Measurements from ENCODE around the gene HAUS3.

Gene HAUS3

DNA sequence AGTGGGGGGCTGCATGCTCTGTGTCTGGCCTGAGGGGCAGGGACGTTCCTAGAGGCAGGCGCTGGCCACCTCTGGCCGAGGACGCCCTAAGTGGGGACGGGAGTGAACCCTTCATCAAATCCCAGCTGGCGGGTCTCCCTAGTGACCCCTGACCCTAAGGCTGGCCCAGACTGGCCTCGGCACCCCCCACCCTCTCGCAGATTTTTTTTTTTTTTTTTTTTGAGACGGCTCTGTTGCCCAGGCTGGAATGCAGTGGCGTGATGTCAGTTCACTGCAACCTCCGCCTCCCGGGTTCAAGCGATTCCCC is 21.0 kb upstream of the HAUS3 start:
- no peak for DNase-seq

DNA sequence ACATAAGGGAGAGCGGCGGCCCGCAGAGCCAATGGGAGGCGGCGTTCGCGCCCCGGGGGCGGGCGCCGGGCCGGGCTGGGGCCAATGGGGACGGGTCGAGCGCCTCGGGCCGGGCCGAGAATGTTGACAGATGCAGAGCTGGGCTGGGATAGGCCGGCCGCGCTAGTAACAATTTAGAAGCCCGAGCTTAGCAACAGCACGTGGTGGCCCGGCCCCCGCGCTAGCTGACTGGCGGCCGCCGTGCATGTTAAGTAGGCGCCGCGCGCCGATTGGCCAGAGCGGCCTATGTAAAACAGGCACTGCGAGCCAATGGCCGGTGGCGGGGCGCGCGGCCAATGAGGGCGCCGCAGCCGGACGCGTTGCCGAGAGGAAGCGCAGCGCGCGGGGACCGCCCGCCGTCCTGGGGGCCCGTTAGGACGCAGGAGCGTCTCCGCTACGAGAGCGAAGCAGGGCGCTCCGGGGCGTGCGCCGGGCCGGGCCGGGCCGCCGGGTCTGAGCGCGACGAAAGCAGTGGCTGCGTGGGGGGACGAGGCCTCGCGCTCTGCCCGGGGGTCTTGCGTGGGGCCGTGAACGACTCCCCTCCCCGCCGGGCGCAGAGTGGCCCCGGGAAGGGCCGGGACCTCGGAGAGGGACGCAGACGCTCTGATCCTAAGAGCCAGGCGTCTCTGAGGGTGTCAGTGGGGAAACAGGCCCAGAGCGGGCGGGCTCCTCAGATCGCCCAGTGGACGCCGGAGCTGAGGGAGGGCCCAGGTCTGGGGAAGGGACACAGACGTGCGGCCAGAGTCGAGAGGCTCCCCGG is 20.4 kb upstream of the HAUS3 start:
- DNase-seq: peak; percentile 99 to 100 (median 99)

DNA sequence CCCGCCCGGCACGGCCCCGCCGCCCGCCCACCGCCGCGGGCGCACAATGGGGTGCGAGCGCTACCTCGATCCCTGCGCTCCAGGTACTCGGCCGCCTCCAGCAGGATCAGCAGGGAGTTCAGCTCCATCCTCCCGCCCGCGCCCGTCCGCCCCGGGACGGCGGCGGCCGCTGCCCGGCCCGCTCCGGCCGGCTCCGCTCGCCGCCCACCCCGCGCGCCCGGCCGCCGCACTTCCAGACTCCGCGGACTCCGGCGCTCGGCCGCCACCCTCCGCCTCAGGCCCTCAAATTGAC is 19.9 kb upstream of the HAUS3 start, which contains the start of gene MXD4:
MXD4 (minus strand) TSS at position 257 of the 292 bp plus-strand sequence; CDS start at position 128, 129 bp downstream.
- no peak for DNase-seq

DNA sequence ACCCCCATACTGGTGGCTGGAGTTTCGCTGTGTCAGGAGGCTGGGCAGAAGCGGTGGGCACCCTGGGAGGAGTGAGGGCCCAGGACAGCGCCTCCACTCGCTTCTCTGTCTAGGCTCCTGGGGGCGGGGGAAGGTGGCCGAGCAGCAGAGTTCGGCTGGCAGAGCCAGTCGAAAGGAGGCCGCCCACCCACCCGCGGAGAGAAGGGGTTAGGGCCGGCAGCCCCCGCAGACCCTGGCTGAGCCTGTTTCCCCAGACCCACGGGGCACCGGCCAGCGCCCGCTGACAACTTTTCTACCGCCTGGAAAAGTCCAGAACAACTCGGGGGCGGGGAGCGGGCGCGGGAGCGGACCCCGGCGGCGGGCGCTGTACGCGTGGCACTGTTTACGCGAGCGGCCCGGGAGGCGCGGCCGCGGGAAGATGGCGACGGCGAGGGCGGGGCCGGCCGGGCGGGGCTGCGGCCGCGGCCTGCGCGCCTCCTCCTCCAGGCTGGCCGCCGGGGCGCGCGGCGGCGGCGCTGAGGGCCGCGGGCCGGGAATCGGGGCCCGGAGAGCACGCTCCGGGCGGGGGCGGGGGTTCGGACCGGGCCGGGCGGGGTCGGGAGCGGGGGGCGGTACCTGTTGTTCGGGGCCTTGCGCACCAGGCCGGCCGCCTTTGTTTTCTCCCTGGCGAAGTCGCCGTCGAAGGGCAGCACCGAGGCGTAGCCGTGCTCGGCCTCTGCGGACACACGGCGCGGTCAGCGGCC is 19.4 kb upstream of the HAUS3 start:
- DNase-seq: peak; percentile 41 to 56 (median 47)

DNA sequence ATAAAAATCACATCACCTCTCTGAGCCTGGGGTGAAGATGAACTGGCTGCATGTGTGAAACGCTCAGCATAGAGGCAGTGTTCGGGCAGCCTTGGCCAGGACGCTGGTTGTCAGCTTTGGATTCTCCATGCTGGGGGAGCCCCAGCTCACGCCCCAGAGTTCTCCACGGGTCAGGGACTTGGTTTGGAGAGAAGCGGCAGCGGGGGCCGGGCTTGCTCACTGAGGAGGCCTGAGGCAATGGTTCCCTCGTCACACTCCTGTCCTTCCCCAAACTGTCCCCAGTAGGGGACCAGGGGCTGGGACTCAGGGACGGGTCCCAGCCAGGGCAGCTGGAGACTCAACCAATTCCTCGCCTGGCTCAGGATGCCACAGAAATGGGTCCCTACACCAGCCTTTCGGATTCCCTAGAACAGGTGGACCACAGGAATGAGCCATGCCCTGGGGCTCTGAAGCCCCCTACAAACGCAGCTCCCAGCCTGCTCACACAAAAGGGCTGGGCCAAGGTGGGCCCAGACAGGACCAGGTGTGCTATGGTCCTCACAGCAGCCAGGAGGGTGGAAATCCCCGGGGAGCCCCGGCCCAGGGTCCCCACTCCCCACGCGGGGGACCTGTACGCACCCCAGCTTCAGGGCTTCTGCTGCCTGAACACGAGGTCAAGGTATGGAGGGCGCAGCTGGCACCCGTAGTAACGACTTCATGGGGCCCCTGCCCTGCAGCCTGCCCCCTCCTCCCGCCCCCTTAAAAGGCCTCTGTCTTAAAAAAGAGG is 18.6 kb upstream of the HAUS3 start:
- DNase-seq: no peak

DNA sequence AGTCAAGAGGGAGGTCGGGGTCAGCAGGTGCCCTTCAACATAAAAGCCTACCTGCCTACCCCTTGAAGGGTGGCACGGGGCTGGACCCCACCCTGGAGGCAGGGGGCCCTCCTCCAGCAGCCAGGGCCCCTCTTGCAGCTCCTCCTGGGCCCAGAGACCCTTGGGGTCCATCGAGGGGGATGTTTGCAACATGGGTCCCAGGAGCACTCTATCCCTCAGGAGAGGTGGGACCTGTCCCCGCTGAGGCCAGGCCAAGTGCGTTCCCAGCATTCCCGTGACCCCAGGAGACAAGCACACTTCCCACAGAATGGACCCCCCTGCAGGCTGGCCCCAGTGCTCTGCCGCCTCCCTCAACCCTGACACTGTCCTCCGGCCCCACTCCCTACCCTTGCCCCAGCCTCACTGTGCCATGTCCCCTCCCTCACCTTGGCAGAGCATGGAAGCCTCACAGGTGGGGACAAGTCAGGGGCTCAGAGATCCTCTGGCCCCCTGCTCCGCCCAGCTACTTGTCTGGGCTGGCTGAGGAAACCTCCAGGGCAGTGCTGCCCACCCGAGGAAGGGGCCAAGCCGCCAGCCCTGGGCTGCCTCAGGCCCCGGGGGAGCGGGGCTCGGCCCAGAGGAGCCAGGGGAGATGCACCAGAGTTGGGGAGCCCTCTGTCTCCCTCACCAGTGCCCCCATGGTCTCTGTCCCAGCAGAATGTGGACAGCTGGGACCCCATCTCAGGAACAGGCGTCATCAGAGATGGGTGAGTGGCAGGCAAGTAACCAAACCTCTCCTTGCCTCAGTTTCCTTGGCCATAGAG is 17.8 kb upstream of the HAUS3 start:
- no peak for DNase-seq

DNA sequence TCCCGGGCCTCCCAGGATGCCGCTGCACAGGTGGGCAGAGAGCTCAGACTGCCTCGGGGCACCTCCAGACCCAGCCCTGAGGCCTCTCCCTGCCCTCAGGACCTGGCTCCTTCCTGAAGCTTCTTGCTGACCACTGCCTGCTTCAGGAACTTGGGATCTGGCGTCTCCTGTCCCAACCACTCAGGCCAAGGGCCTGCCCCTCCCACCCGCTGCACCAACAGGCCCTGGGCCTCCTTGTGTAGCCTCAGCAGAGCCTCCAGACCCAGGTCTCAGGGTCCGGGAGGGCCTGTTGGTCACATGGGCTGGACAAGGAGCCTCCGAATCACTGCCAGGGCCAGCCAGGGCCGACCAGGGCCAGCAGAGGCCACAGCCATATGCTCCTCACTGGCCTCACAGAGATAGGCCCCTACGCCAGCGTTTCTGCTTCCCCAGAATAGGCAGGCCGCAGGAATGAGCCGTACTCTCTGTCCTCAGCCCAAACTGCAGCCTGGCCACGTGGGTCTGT is 17.2 kb upstream of the HAUS3 start:
- no peak for DNase-seq

DNA sequence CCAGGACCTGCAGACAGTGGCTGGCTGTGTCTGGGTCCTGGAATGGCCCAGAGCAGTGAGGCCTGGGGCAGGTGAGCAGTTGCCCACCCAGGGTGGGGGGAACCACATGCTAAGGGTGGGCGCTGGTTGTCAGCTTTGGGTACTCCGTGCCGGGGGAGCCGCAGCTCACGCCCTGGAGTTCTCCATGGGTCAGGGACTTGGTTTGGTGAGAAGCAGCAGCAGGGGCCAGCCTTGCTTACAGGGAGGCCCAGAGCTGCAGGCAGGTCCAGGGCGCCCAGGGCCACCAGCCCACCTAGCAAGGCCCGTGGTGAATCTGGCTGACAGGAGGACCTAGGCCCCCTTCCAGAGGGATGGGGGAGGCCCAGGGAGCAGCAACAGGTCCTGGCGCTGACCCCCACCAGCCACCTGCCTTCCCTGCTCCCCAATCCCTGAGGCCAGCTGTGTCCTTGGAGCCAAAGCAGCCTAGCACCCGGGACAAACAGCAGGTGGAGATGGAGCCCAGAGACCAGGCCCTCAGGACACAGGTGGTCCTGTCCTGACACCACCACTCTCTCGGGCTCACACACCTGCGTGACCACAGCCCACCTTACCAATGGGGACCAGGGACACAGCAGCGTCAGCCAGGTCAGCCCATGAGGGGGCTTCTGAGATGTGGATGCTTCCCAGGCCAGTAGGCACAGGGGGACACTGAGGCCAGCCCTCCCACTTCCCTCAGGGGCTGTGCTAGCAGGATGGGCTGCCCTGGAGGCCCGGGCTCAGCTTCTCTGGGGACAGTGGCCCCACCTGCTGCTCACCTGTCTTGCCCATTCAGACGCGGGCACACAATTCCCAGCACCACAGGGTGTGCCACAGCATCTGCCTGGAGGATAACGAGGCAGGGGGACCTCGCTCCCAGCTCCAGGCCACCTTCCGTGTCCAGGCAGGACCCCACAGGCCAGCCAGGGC is 16.4 kb upstream of the HAUS3 start:
- no peak for DNase-seq

DNA sequence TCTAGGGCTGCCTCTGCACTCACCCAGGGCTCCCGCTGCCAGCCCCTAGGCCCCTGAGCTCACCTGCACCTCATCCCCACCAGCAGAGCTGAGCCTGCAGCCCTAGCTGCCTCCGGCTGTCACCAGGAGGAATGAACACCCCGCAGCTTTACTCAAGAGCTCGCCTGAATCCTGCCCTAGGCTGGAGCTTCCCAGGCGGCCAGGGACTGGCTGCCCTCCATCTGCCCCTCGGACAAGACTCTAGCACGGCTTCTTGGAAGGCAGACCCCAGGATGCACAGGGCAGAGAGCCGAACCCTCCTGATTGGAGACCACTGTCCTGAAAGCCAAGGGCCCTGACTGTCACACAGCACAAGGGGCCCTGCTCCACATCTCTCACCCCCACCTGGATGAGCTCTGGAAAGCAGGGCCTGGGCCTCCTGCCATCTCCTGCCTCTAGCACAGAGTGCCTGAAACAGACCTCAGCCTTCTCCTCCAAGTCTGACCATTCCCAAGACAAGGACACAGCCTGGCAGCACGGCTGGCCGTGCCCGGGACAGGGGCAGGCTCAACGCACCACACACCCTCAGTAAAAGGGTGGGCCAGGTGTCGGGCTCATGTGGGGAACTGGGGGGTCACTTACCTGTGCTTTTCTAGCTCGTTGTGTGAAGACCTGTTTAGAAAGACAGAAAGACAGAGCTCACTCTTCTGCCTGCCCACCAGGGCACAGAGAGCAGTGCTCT is 15.6 kb upstream of the HAUS3 start:
- DNase-seq: no peak

DNA sequence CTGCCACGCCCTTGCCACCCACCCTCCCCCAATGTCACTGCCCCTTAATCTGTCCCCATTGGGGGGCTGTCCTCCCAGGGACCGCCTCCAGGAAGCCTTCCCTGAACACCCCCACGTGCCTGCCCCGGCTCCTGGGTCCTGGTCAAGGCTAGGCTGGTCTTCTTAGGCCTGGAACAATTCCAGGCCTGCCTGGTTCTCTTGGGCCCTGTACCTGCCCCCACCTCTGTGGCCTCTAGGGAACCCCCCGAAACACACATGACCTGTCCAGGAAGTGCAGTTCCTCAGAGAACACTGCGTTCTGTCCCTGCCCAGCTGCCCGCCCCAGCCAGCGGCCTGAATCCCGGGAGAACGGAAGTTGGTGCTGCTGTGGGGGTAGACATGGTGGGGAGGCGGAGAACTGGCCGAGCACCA is 14.9 kb upstream of the HAUS3 start:
- DNase-seq: no peak

DNA sequence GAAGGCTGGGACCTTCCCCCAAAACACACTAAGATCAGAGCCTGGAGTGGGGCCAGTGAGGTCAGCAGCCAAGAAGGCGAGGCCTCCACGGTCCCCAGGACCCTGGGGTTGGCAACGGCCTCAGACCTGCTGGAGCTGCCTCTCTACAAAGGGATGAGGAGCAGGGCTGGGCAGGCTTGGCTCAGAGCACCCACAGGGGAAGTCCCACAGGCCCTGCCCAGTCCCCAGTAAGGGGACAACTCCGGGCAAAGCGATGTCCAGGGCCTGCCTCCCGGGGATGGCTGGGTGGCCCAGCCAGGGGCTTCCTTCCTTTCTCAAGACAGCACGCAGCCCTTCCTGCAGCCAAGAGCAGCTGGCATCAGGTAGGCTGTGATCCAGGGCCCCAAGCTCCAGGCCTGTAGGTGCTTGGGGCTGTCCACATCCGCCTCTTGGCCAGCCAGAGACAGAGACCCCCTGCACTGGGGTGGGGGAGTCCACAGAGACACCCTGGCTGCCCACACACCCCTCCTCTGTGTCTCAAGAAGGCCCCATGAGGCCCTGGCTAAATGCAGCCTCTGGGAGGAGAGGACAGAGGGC is 14.3 kb upstream of the HAUS3 start:
- DNase-seq: no peak

DNA sequence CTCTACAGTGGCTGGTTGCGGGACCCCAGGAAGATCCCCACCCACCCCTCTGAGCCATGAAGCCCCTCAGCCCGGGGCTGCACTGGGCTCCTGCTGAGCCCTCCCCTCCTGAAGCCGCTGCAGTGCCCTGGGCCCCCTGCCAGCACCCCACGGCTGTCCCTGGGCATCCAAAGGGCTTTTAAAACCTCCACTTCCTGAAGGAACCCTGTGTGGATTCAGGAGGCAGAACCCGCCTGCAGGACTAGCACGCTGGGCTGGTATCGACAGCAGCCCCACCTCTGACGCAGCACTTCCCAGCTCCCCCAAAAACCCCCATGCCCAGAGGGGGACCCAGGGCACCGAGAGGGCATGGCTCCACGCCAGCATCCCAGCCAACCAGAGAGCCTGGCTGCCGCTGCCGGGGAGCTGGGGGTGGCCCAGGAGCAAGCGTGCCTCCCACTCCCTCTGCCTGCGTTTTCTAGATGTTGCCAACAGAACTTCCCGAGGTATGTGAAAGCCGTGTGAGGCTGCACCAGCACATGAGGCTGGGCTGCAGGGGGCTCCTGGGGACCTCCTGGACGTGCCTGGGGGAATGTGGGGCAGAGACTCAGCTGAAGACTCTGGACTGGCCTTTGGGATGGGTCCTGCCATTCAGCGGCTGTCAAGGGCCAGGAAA is 13.7 kb upstream of the HAUS3 start:
- no peak for DNase-seq

DNA sequence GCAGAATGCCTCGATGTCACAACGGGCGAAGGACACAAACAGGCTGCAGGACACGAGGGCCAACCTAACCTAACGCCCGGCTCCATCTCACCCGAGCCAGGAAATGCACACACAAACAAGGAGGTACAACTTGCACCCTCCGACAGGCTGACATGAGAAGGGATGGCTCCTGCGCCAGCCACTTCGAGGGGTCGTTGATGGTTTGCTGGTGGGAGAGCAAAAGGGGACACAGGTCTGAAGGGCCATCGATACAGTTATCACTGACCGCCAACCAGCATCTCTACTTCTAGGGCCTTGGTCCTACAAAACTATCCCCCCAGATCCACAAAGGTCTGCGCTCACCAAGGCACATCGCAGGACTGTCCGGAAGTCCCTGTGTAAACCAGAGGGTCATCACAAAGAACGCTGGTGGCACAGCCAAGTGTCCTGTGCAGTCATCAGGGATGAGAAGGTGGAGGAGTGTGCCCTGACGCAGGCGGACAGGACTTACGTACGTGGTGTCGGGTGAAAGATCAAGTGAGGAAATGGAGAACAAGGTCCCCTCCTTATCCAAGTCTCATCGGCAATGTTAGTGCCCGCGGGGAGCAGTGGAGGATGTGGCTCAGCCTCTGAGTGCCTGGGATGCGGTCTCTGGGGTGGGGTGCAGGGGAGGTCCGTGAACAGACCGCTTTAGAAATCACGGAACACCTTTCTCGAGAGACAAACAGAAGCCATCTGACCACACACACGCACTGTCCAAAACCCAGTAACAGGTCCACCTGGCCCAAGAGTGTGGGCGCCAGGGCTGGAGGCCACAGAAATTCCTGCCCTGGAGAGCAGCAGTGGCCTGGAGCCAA is 13.0 kb upstream of the HAUS3 start:
- no peak for DNase-seq

DNA sequence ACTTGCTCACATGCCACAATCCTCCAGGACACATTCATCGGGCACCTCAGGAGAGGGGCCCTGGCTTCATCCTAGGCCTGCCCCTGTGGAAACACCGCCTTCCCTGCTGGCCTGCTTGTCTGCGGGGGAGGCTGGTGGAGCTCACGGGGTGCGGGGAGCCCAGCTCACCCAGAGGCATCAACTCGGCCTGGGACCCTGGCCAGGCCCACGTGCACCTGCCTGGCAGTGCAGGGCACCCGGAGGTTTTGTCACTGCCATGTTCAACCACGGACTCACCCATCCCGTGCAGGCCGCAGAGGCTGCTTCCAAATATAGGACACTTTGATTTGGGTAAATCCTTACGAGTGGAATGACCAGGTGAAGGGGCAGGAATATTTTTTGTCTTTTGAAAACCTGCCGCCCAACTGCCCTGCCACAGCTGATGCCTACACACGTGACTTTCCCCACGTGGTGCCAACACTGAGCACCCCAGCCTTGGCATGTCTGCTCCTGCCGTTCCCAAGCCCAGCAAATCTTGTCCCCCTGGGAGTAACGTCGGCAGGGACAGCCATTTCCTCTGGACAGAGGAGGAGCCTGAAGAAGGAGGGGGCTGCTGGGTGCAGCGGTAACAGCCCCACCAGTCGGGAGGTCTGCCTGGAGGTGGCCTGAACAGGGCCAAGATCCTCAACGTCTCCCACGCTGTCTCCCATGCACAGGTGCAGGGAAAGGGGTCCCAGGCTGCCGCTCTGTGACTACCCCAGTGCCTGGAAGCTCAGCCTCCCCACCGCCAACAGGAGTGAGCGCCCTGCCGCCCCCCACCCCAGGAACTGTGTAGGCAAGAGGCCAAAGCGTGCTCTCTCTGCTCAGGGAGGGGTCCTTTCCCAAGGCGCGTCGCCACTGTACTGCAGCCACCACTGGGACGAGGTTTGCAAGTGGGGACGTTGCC is 11.5 kb upstream of the HAUS3 start:
- DNase-seq: no peak

DNA sequence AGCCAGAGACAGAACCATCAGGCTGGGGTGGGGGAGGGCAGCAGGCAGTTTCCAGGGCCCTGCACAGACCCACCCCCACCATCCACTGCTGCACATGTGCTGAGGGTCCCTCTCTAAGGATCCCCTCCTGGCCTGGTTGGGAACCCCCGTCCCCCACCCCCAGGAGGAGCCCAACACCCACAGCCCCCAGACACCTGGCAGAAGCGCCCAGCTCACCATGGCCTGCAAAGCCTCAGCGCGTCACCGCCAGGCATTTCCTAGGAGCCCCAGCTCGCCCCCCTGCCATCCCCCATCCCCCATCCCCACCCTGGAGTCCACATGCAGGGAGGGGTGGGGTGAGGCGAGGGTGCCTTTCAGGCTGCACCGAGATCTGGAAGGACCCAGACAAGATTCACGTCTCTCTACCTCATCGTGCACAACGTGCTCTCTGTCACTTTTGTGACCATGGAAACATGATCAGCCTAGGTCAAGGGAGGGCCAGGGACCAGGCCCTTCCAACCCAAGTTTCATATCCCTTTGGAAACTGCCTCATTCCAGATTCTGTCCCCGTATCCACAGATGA is 10.7 kb upstream of the HAUS3 start:
- no peak for DNase-seq

DNA sequence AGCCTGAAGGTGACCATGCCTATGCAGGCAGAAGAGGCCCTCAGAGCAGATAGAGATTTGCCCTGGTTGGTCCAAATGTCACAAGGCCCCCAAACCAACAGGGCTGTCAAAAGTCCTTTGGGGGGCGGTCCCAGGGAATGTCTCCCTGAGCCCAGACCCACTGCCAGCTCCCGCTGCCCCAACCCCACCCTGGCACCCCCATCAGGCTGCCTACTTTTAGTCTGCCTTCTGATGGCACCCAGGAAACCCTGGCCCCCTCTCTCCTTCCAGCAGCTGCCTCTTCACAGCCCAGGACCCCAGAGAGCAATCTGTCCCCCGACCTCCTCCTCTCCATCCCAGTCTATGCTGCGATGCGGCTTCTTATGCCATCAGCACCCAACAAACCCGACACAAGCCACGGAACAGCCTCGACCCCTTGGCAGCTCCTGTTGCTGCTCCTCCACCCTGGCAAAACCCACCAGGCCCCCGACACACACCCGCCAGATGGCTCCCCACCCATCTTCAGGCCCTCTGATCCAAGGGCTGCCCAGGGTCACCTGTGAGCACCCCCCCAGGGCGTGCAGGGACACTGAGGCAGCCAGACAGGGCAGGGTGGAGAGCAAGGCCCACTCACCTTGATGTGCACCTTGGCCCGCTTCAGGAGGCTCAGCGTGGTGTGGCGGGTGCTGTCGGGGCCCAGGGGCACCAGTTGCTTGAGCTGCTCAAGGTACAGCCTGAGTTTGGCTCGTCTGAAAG is 10.0 kb upstream of the HAUS3 start:
- DNase-seq: no peak

All from NCI-H1417 (cell line).